Kasumi-1 (cell line): ENCODE measurements around the gene SETD5.

Experiments
- DNase-seq, 2 experiments: peaks; one replicate each; lab custom pipeline; 2025; lab: John Stamatoyannopoulos, UW

SETD5 gene

DNA sequence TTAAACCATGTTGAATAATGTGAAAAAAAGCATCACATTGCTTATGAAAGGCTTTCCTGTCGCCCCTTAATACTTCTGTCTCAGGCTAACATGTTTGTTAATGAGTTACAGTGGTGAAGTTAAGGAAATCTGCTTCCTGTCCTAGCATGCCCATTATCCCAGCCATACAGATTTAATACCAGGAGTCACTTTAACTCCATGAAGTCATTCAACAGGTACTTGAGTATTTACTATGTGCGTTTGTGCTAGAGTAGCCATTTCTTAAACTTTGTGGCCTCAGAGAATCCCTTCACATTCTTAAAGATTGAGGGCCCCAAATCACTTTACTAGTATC is 10.1 kb upstream of the SETD5 start:
- no peak for DNase-seq

DNA sequence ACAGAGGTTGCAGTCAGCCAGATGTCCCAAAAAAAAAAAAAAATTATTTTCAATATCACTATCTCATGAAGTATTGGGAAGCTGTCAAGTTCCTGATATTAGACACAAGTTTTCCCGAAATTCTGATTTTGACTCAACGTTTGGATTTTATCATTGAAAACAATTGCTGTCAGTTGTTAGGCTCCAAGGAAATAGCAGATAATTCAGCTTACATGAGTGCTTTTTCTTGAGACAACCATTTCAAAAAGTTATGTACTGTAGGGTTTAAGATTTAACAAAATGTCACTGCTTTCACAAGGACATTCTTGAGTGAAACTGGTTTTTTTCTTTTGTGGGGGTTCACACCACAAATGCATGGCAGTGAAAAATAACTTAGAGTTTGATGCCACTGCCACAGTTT is 9.3 kb upstream of the SETD5 start:
- no peak for DNase-seq

DNA sequence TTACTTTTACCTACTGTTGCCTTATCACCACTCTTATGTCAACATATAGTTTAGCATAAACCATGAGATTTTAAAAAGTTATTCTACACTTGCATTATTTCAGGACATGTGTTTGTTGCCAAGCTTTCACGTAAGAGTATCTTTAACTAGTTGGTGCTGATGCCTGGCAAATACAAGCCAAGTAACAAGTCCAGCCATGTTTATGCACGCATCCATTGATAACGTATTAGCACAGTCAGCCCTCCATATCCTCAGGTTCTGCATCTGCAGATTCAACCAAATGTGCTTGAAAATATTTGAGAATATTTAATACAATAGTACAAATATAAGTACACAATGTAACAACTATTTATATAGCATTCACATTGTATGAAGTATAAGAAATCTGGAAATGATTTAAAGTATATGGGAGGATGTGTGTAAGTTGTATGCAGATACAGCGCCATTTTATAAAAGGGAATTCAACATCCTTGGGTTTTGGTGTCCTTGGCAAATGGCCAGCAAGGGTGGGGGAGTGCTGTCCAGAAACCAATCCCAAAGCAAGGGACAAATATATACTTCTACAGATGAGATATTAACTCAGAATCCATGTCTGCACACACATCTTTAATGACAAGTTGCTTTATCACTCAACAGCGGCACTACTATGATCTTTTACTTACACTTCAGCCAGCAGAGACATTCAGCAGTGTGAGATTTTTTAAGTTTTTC is 8.7 kb upstream of the SETD5 start:
- DNase-seq: no peak

DNA sequence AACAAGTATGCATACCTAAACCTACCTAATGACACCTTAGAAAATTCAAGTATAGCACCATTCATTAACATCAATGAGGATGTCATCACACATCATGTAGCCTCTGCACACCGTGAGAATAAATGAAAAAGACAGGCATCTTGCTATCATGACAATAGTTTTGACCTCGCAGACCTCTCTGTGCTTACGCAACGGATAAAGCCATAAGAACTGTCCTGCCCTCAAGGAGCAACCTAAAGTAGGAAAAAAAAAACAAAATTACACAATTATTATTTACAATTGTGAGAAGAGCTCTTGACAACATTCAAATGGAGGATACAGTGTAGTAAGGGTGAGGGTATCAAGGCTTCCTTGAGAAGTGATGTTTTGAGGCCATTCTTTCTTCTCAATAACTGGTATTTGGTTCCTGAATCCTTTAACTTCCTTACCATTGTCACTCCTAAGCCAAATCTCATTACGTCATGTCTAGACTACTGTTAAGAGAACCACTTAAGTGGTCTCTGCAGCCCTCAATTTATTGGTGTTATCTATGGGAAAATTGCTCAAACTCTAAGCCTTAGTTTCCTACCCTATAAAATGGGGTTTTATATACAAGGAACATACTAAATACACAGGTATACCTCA is 7.0 kb upstream of the SETD5 start:
- DNase-seq: no peak

- DNase-seq: no peak
These were observed 5.4 kb upstream of the SETD5 start for GRCh38 chr3:9392041-9392440.

- no peak for DNase-seq
These were observed 1.7 kb upstream of the SETD5 start for GRCh38 chr3:9395570-9396300.

DNA sequence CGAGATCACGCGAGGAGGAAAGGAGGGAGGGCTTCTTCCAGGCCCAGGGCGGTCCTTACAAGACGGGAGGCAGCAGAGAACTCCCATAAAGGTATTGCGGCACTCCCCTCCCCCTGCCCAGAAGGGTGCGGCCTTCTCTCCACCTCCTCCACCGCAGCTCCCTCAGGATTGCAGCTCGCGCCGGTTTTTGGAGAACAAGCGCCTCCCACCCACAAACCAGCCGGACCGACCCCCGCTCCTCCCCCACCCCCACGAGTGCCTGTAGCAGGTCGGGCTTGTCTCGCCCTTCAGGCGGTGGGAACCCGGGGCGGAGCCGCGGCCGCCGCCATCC is 1.1 kb upstream of the SETD5 start:
- peak; percentile 70 to 79 for DNase-seq

- DNase-seq: peak; percentile 94 to 96
These were observed 633 bp upstream of the SETD5 start for GRCh38 chr3:9396632-9397331.

DNA sequence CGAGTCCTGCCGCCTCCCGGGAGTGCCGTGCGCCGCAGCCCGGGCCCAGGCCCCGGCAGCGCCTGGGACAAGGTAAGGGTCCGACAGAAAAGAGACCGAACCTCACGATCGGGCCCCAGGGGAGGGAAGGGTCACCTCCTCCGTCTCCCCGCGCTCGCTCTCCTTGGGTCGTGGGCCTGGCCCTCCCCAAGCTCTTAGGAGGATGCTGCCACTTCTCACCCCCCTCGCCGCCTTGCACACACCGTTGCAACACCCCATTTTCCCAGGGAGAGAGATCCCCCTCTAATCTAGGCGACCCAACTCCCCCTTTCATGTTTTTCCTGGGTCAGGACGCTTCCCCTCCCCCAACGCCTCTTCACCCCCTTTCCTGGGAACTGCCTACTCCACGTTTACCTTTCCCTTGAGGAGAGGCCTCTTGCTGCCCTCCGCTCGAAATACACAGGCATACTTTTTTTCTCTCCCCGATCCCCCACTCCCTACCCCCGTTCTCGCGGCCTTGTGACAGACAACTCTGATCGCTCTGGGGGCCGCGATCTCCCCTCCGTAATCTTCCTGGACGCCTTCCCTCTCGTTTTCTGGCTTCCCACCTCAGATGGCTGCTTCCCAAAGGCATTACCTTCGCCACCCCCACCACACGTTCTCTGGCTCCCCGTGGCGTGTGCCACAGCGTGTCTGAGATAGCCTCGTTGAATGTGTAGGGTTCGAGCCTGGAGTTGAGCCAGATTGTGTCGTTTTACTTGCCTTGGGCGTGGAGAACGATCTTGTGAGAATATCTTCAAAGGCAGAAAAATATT is 688 bp downstream of the SETD5 start:
- DNase-seq: peak in 1 of 2 experiments; percentile 64

GRCh38 chr3:9398700-9399336 is 1.4 kb downstream of the SETD5 start:
- peak; percentile 31 to 64 for DNase-seq

DNA sequence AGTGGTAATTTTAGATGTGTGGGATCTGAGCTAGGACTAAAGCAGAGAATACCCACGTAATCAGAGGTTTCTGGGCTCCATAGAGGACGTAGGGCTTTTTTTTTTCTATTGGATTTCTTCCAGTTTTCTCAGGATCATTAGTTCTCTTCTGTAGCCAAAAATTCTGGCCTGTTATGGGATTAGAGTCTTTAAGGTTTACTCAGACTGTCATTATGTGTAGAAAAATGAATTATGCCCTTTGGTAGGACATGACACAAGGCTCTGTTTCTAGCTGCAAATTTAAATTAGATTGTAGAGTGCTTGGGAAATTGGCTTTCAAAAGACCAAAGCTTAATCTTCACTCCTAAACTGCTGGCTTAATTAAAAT is 1.9 kb downstream of the SETD5 start:
- no peak for DNase-seq

- DNase-seq: peak; percentile 35 to 56
These were observed 2.3 kb downstream of the SETD5 start for GRCh38 chr3:9399746-9400145.

GRCh38 chr3:9400616-9401015 is 3.2 kb downstream of the SETD5 start:
- DNase-seq: no peak

DNA sequence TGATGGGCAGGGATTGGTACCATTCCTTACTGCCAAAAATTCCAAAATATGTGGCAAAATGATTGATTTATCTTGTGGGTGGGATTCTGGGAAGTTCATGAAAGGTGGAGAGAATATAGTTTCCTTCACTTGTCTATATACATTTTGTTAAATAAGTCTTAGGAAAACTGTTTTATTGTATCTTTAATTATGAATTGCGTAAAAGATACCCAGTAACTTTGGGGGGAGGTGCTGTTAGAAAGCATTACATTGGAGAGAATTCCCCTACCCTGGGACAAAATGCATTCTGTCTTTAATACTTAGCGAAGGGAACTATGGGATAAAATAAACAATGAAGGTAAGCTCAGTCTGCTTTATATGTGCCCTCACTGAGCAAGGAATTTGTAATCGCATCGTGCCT is 4.6 kb downstream of the SETD5 start:
- no peak for DNase-seq

- DNase-seq: no peak
These were observed 5.2 kb downstream of the SETD5 start for GRCh38 chr3:9402410-9403228.

GRCh38 chr3:9403463-9403862 is 6.0 kb downstream of the SETD5 start:
- DNase-seq: no peak

- DNase-seq: no peak
These were observed 7.3 kb downstream of the SETD5 start for GRCh38 chr3:9404680-9405079.

GRCh38 chr3:9405756-9406155 is 8.3 kb downstream of the SETD5 start:
- no peak for DNase-seq

DNA sequence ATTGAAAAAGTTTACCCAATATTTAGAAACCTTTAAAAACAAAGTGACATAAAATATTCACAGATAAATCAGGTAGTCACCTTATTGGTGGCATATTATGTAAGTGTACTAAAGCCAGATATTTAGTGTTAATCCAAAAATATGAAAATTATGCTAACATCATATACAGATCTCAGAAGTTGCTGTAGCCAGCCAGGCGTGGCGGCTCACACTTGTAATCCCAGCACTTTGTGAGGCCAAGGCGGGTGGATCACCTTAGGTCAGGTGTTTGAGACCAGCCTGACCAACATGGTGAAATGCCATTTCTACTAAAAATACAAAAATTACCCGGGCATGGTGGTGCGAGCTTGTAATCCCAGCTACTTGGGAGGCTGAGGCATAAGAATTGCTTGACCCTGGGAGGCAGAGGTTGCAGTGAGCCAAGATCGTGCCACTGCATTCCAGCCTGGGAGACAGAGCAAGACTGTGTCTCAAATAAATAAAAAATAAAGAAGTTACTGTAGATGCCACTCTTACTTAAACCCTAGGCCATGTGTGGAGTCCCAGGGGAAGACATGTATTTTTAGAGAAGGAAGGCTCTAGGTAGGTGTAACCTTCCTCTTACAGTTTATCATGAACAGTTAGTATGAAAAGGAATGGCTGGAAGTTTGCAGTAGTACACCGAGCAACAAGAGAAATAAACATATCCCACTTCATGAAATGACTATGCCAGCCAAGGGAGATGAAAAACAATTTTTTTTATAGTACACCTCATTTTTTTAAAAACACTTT is 9.6 kb downstream of the SETD5 start:
- no peak for DNase-seq

DNA sequence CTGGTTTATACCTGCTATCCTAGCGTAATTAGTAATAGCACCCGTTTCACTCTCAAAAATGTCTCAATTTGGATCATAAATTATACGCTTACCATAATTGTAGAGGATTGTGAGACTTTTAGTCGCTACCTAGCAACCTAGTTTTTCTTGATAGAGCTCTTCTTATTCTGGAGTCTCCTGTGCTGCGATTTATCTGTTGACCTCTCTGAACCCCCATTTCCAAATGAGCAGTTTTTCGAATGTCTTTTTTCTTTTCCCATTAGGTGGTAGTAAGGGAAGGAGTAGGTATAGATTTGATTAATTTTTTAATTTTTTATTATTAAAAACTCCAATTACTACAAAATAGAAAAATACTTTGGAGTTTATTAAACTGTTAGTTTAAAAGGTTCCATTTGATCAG is 10.6 kb downstream of the SETD5 start:
- no peak for DNase-seq
